HG03108 (cell line): Measurements from ENCODE around the gene TRMT11.
"Not testable (repeated sequence)": the region's sequence is repeated elsewhere in the genome, so short reads cannot be mapped to it uniquely, and the experiment has no call there.

Experiments
- ATAC-seq: cut with Tn5 transposase; IDR thresholded peaks from one replicate; pipeline ENCODE4 v1.9.1; 2021; ENCODE audit warnings: moderate library complexity; ENCODE audit not compliant: unreplicated experiment

Gene TRMT11

DNA sequence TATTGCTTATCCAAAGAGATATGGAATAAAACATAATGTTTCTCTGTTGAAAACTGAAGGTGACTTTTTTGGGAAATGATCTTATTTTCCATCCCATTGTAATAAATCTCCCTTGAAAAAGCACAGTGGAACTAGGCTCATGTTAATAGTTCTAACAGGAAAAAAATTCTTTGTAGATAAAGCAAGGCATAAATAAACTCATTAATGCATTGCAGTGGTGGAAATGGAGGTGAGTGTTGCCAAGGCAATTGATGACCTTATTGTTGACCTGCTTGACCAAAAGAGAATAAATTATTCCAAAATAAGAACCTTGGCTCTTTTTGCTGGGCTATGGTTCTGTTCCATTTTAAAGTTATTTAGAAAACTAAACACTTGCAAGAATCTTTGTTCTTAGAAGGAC, 55.2 kb downstream of the TRMT11 start:
- ATAC-seq, result no peak

DNA sequence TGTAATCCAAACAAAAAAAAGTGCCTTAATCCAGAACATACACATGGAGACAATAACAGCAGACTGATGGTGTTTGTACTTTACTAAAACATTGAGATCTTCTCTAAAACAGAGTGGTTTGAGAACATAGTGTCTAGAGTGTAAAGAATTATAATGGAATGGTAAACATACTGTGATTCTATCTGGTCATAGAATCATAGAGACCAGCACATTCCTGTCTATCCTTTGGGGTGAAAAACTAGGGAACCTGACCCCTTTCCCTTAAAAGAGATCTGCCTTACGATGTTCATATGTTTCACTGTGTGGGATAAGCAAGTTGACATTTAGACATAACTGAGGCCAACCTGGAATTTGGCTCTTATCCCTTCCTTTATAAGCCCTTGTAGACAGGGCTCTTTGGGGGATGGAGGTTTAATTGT, 55.7 kb downstream of the TRMT11 start:
- no peak for ATAC-seq

DNA sequence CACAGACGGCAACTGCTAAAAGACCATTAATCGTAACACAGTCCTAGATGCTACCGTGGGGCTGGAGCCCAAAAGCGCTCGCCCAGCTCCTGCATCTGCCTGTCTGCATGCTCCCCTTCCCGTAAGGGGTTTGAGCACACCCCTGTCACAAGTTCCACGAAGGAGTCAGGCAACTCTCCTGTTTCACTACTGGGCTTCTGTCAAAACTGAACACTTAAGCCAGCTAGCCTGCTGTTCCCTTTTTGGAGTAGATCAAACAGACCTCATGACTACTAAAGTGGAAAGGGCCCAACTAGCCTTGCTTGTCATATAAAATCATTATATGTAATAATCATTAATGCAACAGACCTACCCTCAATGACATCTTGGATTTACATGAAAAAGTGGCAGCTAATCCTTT, 61.3 kb downstream of the TRMT11 start:
- no peak for ATAC-seq

DNA sequence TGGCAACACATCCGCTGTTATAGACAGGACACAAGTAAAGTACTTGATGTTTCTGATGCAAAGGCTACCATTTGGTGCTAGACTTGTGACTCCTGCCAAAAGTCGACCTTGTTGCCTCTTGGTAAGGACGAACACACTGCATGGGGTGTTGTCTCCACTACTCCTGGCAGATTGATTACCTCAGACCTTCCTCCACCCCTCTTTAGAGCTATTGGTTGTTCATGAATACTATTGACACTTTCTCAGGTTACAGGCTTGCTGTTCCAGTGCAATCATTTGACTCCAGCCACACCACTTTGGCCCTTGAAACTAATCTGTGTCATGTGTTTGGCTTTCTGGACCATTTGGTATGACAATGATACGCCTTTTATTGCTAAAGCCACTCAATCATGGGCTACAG, 62.3 kb downstream of the TRMT11 start:
- ATAC-seq, result no peak

DNA sequence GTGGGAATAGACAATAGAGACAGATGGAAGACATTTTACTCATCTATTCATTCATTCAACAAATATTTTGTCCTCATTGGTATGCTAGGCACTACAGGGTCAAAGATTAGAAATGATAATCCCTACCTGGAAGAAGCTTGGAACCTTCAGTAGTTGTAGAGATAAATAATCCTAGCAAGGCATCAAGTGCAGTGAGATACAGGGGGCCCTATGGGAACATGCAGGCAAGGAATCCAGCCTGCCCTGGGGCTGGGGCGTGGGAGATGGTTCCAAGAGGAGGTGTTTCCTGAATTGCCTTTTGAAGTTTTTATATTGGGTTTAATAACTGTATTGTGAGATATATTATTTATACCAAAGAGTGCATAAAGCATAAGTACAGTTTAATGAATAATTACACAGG, 64.5 kb downstream of the TRMT11 start:
- no peak for ATAC-seq

DNA sequence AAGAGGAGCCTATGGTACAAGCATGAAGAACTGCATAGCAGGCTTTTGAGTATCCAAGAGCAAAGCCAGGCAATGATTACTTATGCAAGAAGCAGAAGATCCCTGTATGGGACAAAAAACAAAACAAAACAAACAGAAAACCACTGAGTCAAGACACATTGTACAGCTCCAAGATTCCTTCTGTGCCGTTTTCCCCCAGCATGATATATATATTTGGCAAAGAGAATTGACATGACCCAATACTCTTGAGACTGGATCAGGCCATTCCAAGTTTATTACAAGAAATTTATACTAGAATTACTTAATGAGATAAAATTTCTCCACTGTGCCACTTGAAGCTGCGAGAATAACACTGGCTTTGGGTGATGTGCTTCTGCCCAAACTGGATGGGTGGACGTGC, 65.5 kb downstream of the TRMT11 start:
- ATAC-seq, result no peak

DNA sequence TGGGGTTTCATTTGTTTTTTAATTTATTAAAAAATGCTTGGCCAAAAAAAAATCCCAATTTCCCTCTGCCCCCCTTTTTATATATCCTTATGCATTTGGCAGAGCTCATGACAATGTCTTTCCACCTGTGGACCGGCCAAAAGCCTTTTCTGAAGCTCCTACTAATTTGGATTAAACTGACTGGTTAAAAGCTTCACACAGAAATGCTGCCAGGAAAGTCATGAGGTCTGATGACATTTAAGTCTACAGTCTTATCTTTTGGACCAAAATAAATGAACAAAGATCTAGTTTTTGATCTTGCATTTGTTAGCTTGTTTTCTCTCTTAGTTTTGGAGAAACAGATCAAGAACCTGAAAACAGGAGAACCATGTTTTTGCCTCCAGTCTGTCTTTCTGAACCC, 66.1 kb downstream of the TRMT11 start:
- no peak for ATAC-seq

DNA sequence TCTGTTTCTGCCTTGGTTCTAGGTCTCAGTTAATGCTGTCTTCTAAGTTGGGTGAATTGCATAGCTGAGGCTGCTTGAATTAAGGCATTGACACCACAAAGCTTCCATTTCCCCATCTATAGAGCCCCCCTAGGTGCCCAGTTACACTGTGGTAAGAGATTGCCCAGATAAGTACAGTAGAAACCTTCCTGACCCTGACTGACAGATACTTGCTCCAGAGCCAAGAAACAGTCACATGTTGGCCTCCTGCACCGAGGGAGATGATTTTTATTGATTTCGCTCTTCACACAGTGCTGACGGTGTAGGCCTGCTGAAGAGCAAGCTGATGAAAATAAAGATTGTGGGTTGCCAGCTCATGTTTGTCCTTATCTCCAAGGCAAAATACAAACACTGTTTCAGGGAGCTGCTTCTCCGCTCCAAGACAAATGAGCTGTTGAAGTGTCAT, 67.9 kb downstream of the TRMT11 start:
- ATAC-seq, result no peak

DNA sequence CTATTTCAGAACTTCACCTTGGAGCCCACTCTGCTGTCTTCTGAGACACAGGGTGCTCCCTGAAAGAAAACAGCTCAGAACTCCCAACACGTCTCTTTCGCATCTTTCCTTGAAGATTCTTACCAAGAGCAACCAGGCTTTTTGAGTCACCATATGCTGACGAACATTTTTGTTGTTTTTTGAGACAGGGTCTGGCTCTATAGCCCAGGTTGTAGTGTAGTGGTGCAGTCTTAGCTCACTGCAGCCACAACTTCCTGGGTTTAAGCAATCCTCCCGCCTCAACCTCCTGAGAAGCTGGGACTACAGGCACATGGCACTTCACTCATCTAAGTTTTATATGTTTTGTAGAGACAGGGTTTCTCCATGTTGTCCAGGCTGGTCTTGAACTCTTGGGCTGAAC, 68.5 kb downstream of the TRMT11 start:
- no peak for ATAC-seq

DNA sequence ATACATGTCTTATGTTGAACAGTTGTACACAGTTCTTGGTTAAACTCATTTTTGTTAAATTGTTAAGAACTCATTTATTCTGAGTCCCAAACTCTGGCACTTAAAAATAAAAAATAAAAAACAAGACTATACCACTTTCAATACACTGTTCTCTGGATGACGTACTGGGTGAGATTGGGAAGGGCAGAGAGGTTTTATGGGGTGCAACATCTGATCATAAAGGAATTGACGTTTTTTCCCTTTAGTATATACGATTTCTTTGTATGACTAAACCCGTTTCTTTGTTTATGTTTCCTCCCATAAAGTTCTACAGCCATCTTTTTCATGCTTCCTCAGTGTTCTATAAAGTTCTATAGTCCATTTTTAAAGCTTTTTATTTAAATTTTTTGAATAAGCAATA, 69.1 kb downstream of the TRMT11 start:
- no peak for ATAC-seq

DNA sequence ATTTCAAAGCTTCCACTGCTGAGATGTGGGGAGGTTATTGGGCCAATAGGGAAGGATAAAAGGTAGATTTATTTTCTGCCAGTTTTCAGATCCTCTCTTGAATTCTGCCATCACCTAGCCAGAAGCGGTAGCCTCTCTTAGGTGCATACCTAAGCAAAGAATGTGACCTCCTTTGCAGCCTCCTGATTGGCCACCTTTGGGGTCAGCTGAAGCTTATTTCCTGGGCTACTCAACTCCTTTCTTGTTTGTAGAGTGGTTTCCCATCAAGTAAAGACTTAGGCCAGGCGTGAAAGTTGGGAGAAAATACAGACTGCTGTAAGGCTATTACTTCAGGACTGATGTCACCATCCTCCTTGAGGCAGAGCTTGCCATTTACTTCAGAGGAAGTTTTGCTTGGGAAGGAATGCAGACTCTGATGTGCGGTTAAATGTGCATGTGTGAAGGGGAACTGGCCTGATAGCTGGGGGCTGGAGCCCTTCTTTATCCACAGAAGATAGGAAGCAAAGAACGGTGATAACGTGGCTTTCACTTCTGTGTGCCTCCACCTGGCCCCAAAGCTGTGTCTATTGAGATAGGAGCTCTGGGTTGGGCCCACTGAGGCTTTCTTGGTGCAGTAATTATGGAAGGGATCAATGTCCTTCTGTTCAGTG, 70.1 kb downstream of the TRMT11 start:
- ATAC-seq, result no peak

DNA sequence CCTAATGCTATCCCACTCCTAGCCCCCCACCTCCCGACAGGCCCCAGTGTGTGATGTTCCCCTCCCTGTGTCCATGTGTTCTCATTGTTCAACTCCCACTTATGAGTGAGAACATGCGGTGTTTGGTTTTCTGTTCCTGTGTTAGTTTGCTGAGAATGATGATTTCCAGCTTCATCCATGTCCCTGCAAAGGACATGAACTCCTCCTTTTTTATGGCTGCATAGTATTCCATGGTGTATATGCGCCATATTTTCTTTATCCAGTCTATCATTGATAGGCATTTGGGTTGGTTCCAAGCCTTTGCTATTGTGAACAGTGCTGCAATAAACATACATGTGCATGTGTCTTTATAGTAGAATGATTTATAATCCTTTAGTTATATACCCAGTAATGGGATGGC, 71.7 kb downstream of the TRMT11 start:
- not testable (repeated sequence) for ATAC-seq

DNA sequence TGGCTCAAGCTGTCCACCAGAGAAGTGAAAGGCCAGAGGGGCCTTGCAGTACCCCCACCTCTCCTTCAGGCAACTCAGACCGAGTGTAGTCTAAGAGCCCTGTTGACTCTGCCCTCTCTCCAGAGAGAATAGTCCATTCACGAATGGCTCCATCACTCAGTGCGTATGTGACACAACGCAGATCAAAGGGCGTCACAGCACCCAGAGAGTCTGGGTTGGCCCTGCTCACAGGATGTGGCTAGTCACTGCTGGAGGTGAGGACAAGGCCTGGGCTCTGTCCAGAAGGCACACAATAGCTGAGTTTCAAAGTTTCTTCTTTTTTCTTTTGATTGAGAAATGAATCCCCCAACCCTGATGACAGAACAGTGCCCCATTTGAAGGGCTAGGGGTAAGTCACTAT, 74.1 kb downstream of the TRMT11 start:
- ATAC-seq, result no peak

DNA sequence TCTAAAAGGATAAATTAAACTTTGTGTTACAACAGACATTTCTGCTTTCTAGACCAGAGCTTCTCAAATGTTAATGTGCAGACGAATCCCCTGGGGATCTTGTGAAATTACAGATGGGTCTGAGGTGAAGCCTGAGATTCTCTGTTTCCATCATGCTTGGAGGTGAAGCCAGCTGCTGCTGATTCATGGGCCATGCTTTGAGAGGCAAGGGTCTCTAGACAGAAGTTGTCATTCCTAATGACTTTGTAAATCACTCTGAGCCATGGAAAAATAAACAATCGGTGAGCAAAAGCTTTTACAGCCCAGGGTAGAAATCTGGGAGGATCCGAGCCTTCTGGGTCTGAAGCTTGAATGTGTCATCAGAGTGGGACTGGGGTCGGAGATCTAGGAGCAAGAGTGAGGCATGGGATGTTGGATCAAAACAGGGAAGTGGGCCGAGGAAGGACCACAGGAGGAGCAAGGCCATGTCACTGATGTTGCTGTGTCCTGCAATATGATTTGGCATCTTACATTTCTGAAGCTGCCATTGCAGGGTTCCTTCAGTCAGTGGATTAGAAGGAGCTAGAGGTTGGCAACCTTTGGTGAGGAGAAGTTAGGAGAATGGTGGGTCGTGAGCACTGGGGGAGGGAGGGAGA, 77.3 kb downstream of the TRMT11 start:
- peak; percentile 92 for ATAC-seq

DNA sequence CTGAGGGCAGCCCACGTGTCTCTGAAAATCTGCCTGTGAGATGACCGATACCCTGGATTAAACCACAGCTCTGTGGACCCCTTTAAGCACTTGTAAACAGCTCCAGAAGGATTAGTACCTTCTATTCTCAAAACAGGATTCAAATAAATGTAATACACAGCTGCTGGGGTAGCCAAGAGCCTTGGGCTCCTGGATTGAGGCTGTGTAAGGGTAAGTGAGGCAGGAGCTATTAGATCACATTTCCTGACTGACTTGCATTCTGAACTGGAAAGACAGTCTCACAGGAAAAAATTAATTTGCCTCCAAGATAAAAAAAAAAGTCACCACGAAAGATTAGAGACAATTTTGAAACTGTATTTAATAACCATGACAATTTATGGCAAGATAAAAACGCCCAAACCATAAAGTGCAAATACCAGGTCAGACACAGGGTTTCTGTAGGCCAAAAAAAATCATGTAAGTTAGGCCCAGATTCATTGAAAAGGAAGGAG, 78.0 kb downstream of the TRMT11 start:
- no peak for ATAC-seq

DNA sequence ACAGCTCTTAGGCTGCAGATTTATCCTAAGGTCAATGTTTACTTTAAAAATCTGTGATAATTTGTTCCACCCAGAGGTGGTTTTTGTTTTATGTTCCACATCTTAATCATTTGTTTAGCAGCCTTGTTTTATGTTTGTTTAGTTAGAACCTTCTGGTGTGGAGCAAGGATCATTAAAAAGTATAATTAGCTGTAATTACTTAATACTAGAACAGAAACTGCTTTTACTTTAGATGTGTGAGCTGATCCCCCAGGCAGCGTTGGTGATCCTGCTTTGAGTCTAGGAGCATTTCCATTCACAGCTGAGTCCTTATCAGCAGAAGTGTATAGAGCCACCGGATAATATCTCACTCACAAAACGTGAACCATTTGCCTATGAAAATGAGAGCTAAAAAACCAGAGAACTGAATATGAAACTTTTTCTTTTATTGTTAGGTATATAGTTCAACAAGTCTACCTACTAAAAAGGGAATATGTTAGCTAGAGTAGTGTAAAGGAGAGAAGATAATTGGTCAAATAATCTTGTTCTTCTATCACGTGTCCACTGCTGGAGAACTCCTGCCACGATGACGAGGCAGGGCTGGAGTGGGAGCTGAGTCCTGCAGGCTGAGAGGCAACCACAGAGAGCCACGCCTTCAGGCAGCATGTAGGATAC, 78.5 kb downstream of the TRMT11 start:
- ATAC-seq, result no peak

DNA sequence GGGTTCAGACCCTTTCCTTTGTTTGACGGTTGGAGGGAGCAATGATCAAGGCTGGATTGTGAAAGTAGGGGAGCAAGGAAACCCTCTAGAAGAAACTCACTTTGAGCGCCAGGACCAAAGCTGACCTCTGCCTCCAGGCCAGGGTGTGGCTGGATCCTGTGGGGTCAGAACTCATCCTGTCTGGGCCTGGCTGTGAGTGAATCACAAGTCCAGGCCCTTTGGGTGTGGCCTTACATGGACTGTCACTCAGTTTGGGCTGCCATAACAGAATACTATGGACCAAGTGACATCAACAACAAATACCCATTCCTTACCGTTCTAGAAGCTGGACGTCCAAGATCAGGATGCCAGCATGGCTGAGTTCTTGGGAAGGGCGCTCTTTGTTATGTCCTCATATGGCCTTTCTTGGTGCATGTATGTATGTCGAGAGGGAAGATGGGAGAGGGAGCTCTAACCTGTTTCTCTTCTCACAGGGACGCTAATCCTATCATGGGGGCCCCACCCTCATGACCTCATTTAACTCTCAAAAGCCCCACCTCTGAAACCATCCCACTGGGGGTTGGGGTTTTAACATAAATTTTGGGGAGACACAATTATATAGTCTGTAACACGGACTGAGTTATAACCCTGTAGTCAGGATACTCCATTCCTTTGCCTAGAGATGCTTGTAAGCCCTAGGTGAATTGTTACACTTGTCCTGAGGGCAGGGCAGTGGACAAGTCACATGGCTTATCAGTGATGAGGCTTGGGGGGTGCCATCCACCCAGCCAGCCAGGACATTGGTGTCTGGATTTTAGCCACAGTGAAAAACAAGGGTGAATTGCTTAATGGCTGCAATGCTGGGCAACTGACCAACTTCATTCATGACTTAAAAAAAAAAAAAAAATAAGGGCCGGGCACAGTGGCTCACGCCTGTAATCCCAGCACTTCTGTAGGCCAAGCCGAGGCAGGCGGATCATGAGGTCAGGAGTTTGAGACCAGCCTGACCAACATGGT, 80.0 kb downstream of the TRMT11 start:
- no peak for ATAC-seq

DNA sequence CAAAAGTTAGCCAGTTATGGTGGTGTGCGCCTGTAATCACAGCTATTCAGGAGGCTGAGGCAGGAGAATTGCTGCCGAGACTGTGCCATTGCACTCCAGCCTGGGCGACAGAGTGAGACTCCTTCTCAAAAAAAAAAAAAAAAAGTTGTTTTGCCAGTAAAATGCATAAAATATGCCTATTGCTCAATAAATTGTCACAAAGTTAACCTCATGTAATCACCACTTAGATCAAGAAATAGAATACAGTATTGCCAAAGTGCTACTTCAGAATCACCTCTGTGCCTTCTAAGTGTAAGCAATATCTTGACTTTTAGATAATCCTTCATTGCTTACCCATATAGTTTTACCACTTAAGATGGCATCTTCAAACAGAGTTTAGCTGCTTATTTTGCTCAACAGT, 80.7 kb downstream of the TRMT11 start:
- no peak for ATAC-seq

DNA sequence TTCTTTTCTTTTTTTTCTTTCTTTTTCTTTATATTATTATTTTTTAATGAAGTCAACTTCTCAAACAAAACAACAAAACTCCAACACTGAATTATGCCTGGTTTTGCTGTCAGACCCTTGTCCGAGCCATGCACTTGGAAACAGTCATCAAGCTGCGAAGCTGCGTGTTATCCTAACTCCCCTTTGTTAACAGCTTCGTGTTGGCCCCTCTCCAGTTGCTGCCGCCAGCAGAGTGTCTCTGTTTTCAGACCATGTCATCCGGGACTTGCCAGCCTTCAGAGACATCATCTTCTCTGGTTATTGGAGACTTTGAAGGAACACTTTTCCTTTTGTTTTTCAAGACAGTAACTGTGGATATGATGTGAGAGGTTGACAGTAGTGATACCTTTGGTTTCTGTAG, 83.1 kb downstream of the TRMT11 start:
- ATAC-seq, result no peak

DNA sequence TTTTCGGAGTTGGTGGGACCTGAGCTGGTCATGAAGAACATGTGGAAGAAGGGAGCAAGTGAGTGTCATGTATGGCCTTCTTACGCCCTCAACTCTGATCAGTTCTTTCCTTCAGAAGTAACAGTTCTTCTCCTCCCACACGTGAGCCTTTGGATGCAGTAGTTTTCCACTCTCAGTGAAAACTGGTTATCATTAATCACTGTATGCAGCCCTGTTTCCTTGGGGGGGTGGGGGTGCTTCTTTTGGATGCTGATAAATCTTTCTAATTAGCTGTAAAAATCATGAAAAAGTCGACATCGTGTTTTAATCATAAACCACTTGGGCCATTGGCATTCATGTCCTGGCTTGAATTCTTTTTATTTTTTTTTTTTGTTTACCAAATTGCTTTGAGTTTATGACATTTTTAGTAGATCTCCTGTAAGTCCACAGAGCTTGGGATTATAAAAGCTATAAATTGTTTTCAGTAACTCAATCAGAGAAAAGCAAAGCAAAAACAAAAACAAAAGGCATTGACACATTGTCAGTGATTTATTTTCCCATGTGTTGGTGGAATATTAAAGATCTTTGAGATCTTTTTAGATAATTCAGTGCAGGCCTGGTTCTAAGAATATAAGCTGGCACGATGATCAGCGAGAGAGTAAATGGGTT, 84.8 kb downstream of the TRMT11 start:
- no peak for ATAC-seq

DNA sequence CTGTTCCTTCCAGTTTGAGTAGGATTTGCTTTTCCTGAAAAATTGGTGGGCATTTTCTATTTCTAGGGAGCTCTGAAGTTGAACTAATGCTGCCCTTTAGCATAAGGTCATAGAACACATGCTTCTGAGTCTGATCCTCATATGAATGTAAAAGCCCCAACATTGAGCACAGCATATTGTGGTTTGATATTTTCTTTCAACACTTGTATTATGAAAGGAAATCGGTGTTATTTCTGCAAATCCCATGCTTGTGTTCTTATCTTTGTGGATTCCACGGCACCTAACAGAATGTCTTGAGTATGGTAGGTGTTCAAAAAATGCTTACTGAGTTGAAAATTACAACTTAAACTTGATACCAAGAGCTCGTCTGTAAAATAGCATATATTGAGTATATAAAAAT, 85.8 kb downstream of the TRMT11 start:
- no peak for ATAC-seq
